Activated CD8-positive, alpha-beta T cell treated with anti-CD3 and anti-CD28 coated beads for 36 hours (primary cell): ENCODE data around the gene CHD2. TPM values are rescaled to one million over a fixed set of nuclear protein-coding genes. Genes with fewer than 3 reads are reported as not detected.

Source experiments
- ATAC-seq: fragments of 200-7000 bp; cut with Tn5 transposase; one replicate; pipeline ENCODE4 v1.10.0; 2021; ENCODE audit warnings: mild to moderate bottlenecking, moderate library complexity
- CTCF ChIA-PET: fragments of 350-600 bp; sonication (Branson Sonifier 250); formaldehyde crosslinking; loops from one replicate; lab custom pipeline; 2021; ENCODE audit warnings: antibody characterized with exemption; lab: Charles Lee
- POLR2A ChIA-PET: fragments of 350-600 bp; sonication (Branson Sonifier 250); formaldehyde crosslinking; loops from one replicate; lab custom pipeline; 2021; ENCODE audit warnings: antibody characterized with exemption; lab: Charles Lee
- DNase-seq: peaks from one replicate; pipeline ENCODE4 v3.0.0-alpha.2; 2020
- H3K27ac Mint-ChIP-seq: one replicate; pipeline ENCODE4 v1.8.0; 2021; ENCODE audit warnings: mild to moderate bottlenecking, mixed read lengths
- H3K27me3 Mint-ChIP-seq: one replicate; pipeline ENCODE4 v1.8.0; 2021; ENCODE audit warnings: mixed read lengths
- H3K36me3 Mint-ChIP-seq: one replicate; pipeline ENCODE4 v1.8.0; 2021; ENCODE audit warnings: low read depth, mixed read lengths
- H3K4me1 Mint-ChIP-seq: one replicate; pipeline ENCODE4 v1.8.0; 2021; ENCODE audit warnings: low read depth, mixed read lengths
- H3K4me3 Mint-ChIP-seq: one replicate; pipeline ENCODE4 v1.8.0; 2021; ENCODE audit warnings: mild to moderate bottlenecking, moderate library complexity, mixed read lengths
- H3K9me3 Mint-ChIP-seq: one replicate; pipeline ENCODE4 v1.8.0; 2021; ENCODE audit warnings: mixed read lengths
- intact Hi-C: fragments of 100-400 bp; cut with micrococcal nuclease; formaldehyde crosslinking; loops from one replicate; pipeline ENCODE4 v1.10.0; 2022
- microRNA-seq: library from miRNA; unstranded; fragments of <30 nt; microRNA quantifications from one replicate; pipeline ENCODE4 v1.2.0, GENCODE V29; 2022; ENCODE audit warnings: borderline microRNAs expressed, borderline replicate concordance
- total RNA-seq, 2 experiments: library from RNA; stranded (reverse); gene quantifications; one replicate each; pipeline ENCODE4 v1.2.3, GENCODE V29; 2021
- TF ChIP-seq, protein P1 (sequence below): fragments of 200-600 bp; IDR thresholded peaks from one replicate; pipeline ENCODE4 v1.8.0; 2022; ENCODE audit warnings: antibody characterized with exemption, mild to moderate bottlenecking

CHD2 gene
- total RNA-seq, 2 experiments from 2014 or later: 124 to 138 TPM

DNA sequence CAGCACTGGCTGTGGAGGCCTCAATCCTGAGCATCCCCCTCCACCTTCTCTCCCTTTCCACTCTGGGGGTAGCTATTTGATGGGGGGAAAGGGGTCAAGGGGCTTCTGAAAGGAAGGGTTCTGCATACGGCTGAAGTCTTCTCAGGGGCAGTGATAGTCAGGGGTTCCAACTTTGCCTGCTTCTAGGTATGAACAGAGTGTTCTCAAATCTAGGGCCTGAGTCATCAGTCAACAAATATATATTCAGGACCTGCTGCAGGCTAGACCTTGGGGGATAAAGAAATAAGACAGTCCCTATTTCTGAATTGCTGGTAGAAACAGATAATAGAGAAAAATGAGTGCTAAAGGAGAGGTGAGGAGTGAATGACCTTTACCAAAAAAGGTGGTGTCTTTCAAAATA lies 176.1 kb downstream of the CHD2 start:
- intact Hi-C loops: no loop called here
- TF ChIP-seq, protein P1, sequence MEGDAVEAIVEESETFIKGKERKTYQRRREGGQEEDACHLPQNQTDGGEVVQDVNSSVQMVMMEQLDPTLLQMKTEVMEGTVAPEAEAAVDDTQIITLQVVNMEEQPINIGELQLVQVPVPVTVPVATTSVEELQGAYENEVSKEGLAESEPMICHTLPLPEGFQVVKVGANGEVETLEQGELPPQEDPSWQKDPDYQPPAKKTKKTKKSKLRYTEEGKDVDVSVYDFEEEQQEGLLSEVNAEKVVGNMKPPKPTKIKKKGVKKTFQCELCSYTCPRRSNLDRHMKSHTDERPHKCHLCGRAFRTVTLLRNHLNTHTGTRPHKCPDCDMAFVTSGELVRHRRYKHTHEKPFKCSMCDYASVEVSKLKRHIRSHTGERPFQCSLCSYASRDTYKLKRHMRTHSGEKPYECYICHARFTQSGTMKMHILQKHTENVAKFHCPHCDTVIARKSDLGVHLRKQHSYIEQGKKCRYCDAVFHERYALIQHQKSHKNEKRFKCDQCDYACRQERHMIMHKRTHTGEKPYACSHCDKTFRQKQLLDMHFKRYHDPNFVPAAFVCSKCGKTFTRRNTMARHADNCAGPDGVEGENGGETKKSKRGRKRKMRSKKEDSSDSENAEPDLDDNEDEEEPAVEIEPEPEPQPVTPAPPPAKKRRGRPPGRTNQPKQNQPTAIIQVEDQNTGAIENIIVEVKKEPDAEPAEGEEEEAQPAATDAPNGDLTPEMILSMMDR: no peak
- no peak for ATAC-seq
- DNase-seq: no peak
- CTCF ChIA-PET: interaction anchor here (1.4 to 3.1 kb wide), 3 partner anchors 11 to 1044 kb away, joined by 4 to 21 read pairs (median 6); no protein-coding TSS in a partner anchor
- POLR2A ChIA-PET: interaction anchor here (0.9 kb wide), 1 partner anchor 11 kb away, joined by 3 read pairs; no protein-coding TSS in a partner anchor
- no peaks in the 10 kb centered on the region for H3K9me3 Mint-ChIP-seq
- H3K4me1 Mint-ChIP-seq: peaks cover 17% of the 10 kb centered on the region
- H3K27ac Mint-ChIP-seq: no peak overlapping the region
- no peak overlapping the region for H3K4me3 Mint-ChIP-seq
- H3K36me3 Mint-ChIP-seq: no peaks in the 10 kb centered on the region
- peaks cover 53% of the 10 kb centered on the region for H3K27me3 Mint-ChIP-seq

DNA sequence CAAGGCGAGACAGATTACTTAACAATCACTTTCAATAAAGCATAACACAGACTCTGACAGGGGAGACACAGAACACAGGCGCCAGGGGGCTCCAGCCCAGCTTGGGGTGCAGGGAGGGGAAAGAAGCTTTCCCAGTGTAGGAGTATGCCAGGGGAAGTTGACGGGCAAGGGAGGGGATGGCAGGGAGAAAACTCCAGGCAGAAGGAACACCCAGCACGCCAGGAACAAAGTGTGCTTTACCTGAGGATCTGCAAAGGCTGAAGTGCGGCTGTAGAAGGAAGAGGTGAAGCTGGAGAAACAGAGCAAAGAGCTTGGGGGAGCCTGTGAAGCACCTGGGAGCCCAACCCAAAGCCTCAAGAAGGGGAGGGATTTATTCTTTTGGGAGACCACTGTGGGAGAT lies 176.8 kb downstream of the CHD2 start:
- peaks cover 16% of the 10 kb centered on the region for H3K4me1 Mint-ChIP-seq
- H3K36me3 Mint-ChIP-seq: no peaks in the 10 kb centered on the region
- intact Hi-C loops: no loop called here
- H3K27me3 Mint-ChIP-seq: peaks cover 48% of the 10 kb centered on the region
- DNase-seq: no peak
- ChIA-PET POLR2A (no interaction called here), CTCF (interaction anchor here (1.4 to 3.1 kb wide), 3 partner anchors 11 to 1043 kb away, joined by 4 to 21 read pairs (median 6); no protein-coding TSS in a partner anchor)
- no peak overlapping the region for H3K4me3 Mint-ChIP-seq
- TF ChIP-seq, protein P1: no peak
- H3K27ac Mint-ChIP-seq: no peak overlapping the region
- ATAC-seq: no peak
- no peaks in the 10 kb centered on the region for H3K9me3 Mint-ChIP-seq

Small RNA genes within 50 kb of the gene (microRNA-seq; reads per million reads assigned to microRNA genes)
- 0.91 reads per million for gene MIR3175

Other genes with a start within 250 kb of the CHD2 start
- 1 to 10 TPM; 2.6 to 3.0 TPM for gene FAM174B, start 244.5 kb upstream of the CHD2 start, total RNA-seq
- gene RGMA, start 188.9 kb downstream of the CHD2 start, total RNA-seq: not detected